ENCODE measurements around the gene CYB561D1.
"Not testable (repeated sequence)": the region's sequence is repeated elsewhere in the genome, so short reads cannot be mapped to it uniquely, and the experiment has no call there.

CYB561D1 gene, protein sequence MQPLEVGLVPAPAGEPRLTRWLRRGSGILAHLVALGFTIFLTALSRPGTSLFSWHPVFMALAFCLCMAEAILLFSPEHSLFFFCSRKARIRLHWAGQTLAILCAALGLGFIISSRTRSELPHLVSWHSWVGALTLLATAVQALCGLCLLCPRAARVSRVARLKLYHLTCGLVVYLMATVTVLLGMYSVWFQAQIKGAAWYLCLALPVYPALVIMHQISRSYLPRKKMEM

DNA sequence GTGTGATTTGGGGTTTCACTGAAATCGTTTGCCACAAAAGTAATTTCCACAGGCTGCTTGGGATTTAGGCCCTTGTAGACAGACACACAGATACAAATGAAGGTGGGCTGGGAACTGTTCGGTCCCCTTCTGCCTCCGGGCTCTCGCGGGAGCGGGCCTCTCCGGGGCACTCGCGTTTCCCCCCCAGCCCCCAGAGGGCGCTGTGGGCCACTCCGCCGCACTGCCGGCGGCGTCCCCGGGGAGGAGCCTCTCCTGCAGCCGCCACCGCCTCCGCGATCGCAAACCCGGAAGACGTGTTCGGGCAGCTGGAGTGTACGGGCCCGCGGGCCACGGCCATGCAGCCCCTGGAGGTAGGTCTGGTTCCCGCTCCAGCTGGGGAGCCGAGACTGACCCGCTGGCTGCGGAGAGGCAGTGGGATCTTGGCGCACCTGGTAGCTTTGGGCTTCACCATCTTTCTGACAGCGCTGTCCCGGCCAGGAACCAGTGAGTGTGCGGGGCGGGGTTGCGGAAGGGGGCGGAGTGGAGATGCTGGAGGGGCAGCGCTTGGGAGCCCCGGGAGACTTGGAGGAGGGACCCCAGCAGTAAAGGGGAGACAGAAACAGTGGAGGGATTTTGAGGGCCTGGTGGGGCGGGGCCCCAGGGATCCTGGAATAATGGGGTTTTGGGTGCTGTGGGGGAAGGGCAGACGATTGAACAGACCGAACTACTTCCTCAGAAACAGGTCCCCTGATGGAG is at the start of gene CYB561D1:
TSS of gene CYB561D1 (plus strand) at position 290 of the 735 bp plus-strand sequence. CDS start at position 336, 46 bp downstream.
- peak; percentile 95 for DNase-seq

DNA sequence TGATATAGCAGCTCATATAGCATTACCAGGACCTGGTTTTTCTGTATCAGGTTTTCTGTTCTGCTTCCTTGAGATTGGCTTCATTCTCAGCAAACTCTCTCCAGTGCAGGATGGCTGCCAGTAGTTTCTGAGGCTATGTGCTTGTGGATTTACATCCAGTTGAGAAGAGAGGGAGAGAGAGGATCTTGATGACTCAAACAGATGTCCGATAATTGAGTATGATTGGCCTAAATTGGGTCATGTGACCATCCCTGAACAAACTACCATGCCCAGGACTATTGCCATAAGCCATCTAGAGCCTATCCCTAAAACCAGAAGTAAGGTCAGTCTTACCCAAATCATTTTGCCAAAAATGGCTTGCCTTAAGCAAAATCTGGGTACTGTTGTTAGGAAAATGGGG is 49.5 kb upstream of the CYB561D1 start:
- peak; percentile 9 for DNase-seq

DNA sequence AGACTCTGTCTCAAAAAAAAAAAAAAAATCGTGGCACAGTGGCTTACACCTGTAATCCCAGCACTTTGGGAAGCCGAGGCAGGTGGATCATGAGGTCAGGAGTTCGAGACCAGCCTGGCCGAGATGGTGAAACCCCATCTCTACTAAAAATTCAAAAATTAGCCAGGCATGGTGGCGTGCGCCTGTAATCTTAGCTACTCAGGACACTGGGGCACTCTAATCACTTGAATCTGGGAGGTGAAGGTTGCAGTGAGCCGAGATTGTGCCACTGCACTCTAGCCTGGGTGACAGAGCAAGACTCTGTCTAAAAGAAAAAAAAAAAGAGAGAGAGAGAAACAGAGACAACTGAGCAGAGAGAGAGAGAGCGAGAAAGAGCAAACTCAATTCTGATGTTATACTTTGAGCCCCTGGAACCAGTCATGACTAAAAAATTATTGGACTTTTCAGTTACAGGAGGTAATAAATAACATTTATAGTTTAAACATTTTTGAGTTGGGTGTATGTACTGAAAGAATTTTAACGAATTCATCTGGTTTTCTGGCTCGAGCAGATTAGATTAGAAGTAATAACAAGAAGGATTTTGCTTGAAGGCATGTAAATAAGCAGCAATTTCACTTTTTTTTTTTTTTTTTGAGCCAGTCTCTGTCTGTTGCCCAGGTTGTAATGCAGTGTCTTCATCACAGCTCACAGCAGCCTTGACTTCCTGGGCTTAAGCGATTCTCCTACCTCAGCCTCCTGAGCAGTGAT is 47.8 kb upstream of the CYB561D1 start:
- DNase-seq = not testable (repeated sequence)

DNA sequence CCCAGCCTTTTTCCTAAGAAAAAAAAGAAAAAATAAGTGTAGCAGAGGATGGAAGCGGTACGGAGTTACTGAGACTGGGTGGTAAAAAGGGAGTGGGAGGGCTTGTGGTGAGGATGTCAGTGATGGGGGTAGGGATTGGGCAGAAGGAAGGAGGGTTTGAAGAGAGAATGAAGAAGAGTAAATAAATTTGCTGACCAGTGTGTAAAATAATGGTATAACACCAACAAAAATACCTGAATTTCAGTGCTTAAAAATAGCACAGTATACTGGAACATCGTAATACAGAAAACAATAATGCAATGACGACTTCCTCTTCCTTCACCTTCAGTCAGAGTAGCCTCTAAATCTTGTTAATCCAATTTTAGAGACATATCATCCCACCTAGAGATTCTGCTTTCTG is 46.4 kb upstream of the CYB561D1 start:
- no peak for DNase-seq

DNA sequence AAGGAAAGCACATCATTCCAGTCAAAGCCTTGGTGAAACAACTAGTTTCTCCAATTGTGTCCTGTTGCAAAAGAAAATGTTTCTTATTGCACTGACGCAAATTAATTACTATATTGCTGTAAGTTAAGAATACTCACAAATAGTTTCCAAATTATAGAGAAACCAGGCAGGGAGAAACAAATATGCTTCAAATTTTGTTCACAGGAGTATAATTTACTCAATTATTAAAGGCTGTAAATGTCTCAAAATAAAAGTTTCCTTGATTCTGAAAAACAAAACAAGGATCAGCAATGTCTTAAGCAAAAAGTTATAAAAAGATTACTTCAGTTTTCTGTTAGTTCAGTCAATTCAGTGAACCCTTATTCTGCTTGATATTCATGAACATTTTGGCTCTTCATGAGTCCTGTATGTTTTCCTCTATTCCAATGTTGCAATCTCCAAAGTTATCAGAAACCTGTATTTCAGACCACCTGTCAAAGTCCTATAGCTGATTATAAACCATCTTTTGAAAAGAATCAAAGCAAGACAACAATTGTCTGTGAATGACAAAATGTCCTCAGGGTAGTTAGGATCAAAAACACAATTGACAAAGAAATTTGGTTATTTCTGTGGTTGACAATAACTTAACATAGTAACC is 39.3 kb upstream of the CYB561D1 start:
- peak; percentile 11 for DNase-seq

DNA sequence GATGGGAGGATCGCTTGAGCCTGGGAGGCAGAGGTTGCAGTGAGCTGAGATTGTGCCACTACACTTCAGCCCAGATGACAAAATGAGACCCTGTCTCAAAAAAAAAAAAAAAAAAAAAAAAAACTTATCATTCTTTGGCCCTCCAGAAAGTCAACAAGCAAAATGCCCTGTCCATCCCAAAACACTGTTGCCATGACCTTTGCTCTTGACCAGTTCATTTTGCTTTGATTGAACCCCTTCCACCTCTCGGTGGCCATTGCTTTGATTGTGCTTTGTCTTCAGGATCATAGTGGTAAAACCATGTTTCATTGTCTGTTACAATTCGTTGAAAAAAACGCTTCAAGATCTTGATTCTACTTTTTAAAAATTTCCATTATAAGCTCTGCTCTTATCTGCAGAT is 36.1 kb upstream of the CYB561D1 start:
- DNase-seq = no peak

DNA sequence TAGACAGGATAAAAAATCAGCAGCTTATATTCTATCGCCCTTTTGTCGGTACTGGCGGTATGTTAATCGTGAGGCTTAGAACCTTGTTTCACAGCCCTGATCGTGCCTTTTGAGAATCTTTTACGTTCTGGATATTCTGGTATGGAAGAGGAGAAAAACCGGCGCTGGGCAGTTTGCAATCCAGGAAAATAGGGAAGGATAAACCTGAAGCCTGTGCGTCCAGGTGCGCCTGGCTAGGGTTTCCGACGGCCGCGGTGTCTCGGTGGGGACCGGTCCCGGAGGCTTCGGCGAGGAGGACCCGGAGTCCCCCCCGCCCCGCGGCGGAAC is 27.8 kb upstream of the CYB561D1 start:
- peak; percentile 62 for DNase-seq

DNA sequence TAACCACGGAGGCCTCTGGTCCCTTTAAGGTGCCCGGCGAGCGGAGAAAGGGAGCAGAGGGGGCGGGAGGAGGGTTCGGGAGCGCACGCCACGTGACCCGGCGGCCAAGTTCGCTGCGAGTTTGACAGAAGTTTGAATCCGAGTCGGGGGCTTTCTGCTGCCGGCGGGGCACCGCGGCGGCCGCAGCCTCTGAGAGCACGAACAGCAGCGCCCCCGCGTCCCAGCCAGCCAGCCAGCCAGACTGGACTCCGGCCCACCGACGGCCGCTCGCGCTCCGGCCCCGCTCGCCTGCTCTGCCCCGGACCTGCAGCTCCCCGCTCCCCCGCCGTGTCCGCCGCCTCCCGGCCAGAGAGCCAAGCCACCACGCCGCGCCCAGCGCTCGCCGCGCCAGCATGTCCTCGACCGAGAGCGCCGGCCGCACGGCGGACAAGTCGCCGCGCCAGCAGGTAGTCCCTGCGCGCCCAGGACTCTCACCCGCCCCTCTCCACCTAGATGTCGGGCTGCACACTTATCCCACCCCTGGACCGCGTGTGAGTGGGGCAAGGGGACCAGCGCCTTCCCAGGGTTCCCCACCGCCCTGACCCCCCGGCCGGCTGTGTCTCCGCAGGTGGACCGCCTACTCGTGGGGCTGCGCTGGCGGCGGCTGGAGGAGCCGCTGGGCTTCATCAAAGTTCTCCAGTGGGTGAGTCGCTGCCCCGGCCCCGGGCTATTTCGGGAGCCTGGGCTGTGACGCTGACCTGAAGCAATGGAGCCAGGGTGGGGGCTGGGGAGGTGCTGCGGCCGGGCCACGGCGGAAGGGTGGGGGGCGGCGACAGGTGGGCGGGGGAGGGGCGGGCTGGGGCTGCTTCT is 27.2 kb upstream of the CYB561D1 start, which contains the start of gene SYPL2:
TSS of gene SYPL2 (plus strand) at position 95 of the 849 bp plus-strand sequence. CDS start at position 393, 298 bp downstream.
- peak; percentile 63 for DNase-seq

DNA sequence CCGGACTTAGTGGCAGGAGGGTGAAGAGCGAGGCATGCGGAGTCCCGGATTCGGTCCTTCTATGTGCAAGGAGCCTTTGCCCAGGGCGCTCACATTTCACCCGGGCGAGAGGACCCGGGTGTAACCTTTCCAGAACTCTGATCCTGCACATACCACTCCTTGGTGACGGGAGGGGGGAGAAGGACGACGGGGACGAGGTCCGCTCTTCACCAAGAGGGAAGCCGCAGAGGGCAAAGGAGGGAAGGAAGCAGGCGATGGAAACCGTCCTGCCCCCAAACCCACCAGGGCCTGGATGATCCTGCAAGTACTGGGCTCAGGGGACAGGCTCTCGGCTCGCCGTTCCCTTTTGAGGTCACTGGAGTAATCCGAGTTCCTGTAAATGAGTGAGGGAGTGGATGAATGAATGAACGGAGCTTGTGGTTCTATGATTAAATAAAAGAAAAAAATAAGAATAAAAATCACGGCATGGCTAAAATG is 26.6 kb upstream of the CYB561D1 start:
- DNase-seq = no peak

DNA sequence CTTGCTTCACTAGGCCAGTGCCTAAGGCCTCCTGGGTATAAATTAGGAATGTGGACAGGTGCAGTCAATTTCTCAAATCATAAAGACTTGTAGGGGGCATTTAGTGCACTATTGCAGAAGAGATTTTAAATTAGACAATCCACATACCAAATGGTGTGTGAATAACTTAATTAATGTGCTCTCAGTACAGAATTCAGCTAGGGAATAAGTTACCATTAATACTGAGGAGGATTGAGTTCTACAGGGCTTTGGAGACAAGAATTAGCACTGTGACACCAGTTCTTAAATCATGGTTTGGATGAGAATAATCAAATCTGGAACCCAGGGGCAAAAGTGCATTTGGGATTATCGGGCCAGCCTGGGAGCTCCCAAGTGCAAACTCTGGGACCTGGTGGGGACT is 25.8 kb upstream of the CYB561D1 start:
- DNase-seq = no peak

DNA sequence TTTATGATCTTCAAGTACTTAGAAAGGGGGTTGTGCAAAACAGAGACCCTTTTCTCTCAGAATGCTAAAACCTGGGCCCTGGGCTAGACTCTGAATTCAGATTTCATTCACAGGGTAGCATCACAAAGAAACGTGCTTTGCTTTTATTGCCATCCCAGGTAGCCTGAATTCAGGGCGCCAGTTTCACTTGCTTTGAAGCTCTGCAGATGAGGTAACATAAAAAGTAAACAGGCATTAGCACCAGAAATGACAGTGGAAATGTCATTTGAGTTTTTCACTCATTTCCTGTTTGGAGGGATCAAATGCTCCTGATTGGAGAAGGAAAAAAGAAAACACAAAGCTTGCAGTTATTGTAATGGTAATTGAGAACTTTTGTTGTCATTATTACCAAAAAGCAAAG is 25.0 kb upstream of the CYB561D1 start:
- DNase-seq = peak; percentile 48

DNA sequence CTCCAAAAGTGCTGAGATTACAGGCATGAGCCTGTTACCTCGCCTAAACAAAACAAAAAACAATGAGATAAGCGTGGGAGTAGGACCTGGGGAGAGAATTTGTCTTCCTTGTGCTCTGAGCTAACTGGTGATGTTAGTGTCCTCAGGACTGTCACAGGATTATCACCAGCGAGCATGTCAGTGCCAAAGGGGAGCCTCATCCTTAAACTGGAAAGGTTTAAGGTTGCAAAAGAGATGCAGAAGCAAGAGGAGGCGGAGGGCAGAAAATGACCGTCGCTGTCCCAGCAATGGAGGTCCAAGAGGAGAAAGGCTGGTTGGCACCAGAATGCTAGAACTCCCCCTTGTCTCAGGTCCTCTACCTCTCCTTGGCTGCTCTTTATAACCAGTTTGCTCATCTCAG is 23.6 kb upstream of the CYB561D1 start:
- DNase-seq = no peak

DNA sequence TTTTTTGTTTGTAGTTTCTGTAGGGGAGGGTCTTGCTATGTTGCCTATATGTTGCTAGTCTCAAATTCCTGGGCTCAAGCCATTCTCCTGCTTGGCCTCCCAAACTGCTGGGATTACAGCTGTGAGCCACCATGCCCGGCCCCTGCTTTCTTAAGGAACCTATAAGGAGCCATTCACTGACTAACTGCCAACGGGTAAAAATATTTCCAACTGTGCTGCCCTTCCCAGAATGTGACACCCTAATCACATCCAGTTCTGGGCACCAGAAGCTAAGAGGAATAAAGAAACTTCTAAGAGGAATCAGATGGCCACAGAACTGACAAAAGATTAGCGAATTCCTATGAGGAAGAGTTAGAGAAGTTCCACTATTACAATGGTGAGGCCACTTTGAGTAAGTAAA is 21.1 kb upstream of the CYB561D1 start:
- DNase-seq = no peak

DNA sequence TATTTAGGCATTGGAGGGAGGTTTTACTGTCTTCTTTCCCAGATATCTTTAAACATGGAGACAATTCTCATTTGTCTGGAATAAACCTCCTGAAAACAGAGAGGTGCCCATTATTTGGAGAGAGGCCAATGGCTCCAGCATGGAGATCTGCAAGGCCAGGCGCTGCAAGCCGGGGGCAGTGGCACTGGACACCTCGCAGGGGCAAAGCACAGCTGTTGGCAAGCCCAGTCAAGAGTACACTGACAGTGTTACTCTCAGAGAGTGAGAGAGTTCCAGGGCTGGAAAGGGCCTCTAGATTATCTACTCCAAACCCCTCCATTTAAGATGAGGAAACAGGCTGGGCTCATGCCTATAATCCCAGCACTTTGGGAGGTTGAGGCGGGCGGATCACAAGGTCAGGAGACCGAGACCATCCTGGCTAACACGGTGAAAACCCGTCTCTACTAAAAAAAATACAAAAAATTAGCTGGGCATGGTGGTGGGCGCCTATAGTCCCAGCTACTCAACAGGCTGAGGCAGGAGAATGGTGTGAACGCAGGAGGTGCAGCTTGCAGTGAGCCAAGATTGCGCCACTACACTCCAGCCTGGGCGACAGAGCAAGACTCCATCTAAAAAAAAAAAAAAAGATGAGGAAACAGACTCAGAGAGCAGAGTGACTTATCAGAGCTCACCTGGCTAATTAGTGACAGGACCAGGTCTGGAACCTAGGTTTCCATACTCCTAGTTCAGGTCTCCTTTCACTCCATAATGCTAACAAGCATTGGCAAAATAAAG is 20.4 kb upstream of the CYB561D1 start:
- DNase-seq = not testable (repeated sequence)

DNA sequence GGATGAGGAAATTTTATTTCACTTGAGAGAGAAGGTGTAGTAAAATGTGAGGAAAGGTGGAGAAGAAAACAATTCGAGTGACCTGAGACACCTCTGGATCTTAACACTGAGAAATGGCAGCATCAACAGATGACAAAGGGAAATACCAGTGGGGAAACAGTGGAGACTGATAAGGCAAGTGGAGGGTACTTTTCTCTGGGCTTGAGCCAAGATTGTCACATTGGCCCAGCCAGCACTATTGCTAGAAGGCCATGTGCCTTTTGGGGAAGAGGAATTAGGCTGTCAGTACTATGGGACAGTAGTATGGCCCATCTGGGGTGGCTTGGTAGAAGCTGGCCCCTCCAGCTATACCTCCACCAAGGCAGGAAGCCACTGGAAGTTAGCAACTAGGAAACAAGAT is 19.2 kb upstream of the CYB561D1 start:
- no peak for DNase-seq

DNA sequence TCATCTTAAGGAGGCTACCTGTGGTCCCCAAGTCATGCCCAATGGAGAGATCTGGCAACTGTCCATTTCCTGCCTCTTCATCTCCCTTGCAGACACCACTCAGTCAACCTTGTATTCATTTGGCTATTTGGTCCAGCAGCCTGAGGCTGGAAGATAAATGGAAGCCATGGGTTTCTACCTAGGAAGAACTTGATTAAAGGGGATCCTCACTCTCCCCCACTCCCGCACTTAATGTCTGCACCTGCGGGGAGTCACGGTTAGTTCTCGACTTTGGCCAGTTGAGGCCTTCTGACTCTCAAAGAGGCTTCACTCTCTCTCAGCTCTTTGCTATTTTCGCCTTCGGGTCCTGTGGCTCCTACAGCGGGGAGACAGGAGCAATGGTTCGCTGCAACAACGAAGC is 18.6 kb upstream of the CYB561D1 start:
- no peak for DNase-seq

DNA sequence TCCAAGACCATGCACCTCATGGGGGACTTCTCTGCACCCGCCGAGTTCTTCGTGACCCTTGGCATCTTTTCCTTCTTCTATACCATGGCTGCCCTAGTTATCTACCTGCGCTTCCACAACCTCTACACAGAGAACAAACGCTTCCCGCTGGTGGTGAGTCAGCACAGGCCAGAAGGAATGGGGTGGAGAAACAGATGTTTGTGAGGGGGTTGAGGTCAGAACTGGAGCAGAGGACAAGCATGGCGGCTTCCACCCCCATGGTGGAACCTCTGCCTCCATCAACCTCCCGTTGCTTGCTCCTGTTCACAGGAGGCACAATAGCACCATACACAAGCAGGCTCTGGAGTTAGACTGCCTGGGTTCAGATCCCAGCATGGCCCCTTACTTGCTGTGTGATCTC is 17.1 kb upstream of the CYB561D1 start:
- DNase-seq = no peak

DNA sequence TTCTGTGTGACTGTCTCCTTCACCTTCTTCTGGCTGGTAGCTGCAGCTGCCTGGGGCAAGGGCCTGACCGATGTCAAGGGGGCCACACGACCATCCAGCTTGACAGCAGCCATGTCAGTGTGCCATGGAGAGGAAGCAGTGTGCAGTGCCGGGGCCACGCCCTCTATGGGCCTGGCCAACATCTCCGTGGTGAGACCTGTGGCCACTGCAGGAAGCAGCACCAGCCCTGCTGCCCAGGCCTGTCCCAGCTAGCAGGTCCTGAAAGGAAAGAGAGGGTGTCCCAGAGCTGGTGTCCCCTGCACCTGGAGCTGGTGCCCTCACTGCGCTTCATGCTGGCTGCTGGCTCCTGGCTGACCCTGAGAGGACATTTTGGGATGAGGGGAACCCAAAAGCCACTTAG is 16.1 kb upstream of the CYB561D1 start:
- DNase-seq = peak; percentile 16

DNA sequence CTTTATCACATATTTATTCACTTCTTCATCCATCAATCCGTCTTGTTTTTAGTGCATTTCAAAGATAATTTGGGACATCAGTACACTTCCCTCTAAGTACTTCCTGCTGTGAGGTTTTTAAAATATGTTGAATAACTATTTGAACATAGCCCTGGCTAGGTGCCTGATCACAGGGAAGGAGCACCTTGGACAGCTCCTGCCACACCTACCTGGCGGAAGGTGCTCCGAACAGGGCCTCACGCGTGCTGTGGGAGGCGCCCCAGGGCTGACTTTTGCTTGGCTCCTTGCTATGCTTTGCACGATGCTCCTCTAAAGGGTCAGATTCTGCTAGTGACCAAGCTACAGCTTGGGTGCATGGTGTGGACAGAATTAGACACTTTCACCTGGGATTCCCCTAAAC is 15.1 kb upstream of the CYB561D1 start:
- peak; percentile 33 for DNase-seq

DNA sequence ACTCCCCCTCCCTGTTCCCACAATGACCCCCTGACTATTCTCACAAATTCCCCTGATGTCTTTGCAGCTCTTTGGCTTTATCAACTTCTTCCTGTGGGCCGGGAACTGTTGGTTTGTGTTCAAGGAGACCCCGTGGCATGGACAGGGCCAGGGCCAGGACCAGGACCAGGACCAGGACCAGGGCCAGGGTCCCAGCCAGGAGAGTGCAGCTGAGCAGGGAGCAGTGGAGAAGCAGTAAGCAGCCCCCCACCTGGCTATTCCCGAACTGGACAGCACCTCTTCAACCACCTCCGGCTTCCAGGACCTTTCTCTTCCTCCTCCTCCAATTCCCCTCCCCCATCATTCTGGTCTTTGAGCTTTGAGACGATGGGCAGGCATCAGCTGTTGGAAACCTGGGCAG is 14.6 kb upstream of the CYB561D1 start:
- DNase-seq = no peak

DNA sequence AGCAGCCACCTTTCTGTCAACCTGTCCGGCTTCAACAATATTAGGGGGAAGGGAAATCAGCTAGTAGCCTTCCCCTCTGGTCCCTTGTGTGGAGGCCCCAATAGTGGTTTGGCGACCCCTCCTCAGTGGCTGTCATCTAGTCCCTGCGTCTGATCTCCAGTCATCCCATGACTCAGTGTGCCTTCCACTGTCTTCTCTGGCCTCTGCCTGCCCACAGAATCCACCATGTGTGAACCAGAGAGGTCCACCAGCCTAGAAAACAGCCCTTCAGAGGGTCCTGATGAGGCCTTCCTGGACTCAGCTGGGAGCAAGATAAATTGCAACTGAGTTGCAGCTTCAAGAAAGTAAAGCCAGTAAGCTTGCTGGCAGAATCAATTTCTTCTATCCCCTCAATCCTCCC is 14.0 kb upstream of the CYB561D1 start:
- no peak for DNase-seq

DNA sequence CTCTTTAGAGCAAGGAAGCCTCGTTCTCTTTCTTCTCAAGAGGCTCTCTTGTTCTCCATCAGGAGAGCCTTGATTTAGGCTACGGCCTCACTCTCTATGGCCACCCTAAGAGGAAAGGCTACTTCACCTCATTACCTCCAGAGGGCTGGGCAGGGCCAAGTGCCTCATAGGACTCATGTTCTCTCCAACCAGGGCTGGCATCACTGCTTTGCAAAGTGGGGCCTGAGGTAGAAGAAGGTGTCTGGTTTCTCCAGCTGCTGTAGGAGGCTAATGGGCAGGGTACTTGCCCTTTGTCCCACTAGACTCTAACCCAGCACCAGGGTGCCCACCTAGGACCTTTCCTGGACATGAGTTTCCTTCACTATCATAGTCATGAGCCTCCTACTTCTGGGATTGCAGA is 12.2 kb upstream of the CYB561D1 start:
- no peak for DNase-seq
